Upper lobe of left lung (tissue), 4 donors: Measurements from ENCODE around the gene ENOX1.

ENCODE experiments used
- EP300 ChIP-seq, 4 donors: sonication (generic); formaldehyde crosslinking; IDR thresholded peaks; one replicate each; pipeline ENCODE4 v1.5.1; 2017; ENCODE audit warnings: antibody characterized with exemption in 4 of 4, control low read depth in 2 of 4
- POLR2A ChIP-seq, 4 donors: fragments of 450-650 bp; IDR thresholded peaks; one replicate each; pipeline ENCODE4 v1.5.1; 2016 to 2017; ENCODE audit warnings: antibody characterized with exemption in 4 of 4, mild to moderate bottlenecking in 2 of 4
- TF ChIP-seq, protein P1 (sequence below), 6 experiments: fragments of 450-650 bp in 4 of 6; fragments of 200-600 bp in 2 of 6; sonication (generic) in 2 of 6; IDR thresholded peaks; one replicate each; pipeline ENCODE4 v1.5.1; 2016 to 2019; ENCODE audit warnings: antibody characterized with exemption in 6 of 6

DNA sequence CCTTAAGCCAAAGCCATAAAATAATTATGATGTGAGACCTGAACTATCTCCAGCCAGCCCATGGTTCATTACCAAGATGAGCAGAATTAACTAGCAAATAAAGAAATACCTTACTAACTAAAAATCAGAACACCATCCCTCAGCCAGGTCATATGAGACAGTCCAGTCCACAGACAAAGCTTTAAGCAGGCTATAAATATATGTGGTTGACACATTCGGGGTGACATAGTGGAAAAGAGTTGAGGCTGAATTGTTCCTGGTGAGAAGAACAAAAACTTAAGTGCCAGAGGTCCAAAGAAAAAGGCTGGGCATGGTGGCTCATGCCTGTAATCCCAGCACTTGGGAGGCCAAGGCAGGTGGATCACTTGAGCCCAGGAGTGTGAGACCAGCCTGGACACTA, 30.9 kb downstream of the ENOX1 start:
- TF ChIP-seq, protein P1, sequence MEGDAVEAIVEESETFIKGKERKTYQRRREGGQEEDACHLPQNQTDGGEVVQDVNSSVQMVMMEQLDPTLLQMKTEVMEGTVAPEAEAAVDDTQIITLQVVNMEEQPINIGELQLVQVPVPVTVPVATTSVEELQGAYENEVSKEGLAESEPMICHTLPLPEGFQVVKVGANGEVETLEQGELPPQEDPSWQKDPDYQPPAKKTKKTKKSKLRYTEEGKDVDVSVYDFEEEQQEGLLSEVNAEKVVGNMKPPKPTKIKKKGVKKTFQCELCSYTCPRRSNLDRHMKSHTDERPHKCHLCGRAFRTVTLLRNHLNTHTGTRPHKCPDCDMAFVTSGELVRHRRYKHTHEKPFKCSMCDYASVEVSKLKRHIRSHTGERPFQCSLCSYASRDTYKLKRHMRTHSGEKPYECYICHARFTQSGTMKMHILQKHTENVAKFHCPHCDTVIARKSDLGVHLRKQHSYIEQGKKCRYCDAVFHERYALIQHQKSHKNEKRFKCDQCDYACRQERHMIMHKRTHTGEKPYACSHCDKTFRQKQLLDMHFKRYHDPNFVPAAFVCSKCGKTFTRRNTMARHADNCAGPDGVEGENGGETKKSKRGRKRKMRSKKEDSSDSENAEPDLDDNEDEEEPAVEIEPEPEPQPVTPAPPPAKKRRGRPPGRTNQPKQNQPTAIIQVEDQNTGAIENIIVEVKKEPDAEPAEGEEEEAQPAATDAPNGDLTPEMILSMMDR (IDR thresholded peaks at IDR 0.05): no peak
- TF ChIP-seq POLR2A (IDR thresholded peaks at IDR 0.05) (no peak), EP300 (IDR thresholded peaks at IDR 0.05) (no peak)
